DND-41 (cell line): ENCODE results near the gene LPAR3.

ENCODE experiments used
- CTCF ChIP-seq: IDR thresholded peaks from 2 replicates; pipeline ENCODE4 v1.5.1; 2012; ENCODE audit warnings: borderline replicate concordance, low read length, moderate library complexity, mild to moderate bottlenecking; ENCODE audit not compliant: poor library complexity, severe bottlenecking; ENCODE audit errors: extremely low read depth
- EZH2 ChIP-seq: IDR thresholded peaks from 3 replicates; pipeline ENCODE4 v1.6.1; 2012; ENCODE audit warnings: borderline replicate concordance, low read depth, mild to moderate bottlenecking, moderate library complexity, low read length, inconsistent platforms; ENCODE audit not compliant: severe bottlenecking

- TF ChIP-seq EZH2 (no peak), CTCF (no peak)
Observed at GRCh38 chr1:84842748-84843231, 50.2 kb downstream of the LPAR3 start.
